Measurements from ENCODE around the gene LRRC1.

The LRRC1 gene

GRCh38 chr6:53888931-53889330 lies 94.1 kb downstream of the LRRC1 start:
- peak; percentile 39 to 46 for DNase-seq (ENCODE audit: low read depth in 2 of 2)

GRCh38 chr6:53889365-53889764 lies 94.6 kb downstream of the LRRC1 start:
- no peak for DNase-seq (ENCODE audit: low read depth in 2 of 2)

GRCh38 chr6:53892707-53893106 lies 97.9 kb downstream of the LRRC1 start:
- DNase-seq (ENCODE audit: low read depth in 2 of 2), result no peak

DNA sequence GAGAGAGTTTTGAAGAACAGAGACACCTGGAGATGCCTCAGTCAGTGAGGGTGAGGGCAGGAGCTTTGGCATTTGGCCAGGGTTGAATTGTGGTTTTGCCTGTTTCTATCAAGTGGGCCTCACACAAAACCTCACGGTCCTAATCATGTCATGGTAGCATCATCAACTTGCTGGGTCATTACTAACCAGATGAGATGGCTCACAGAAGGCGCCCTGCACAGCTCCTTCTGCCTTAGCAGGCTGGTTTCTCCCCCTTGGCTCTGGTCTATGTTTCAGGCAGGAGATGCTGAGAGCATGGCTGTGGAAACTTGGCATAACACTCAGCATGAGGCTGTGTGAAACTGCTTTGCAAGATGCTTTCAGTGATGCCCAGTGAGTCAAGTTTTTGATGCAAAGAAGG lies 99.3 kb downstream of the LRRC1 start:
- no peak for DNase-seq (ENCODE audit: low read depth in 2 of 2)

DNA sequence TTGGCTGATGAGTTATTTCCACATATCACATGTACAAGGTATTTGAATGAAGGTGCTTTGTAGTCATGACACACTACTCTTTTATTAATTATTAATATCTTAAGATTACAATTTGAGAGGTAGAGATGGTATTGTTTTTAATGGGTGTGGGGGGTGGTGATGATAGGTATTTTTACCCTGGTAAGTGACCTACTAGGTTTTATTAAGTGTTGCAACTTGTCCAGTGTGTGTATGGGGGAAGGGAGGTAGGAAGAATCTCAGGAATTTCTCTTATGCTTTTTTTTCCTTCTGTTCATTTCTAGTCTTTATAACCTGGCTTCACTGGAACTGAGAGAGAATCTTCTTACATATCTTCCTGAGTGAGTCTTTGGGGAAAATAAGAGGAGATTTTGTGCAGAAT lies 101.4 kb downstream of the LRRC1 start:
- peak; percentile 20 to 27 for DNase-seq (ENCODE audit: low read depth in 2 of 2)

- DNase-seq (ENCODE audit: low read depth in 2 of 2), result peak in 1 of 2 experiments; percentile 8
Measured at GRCh38 chr6:53898026-53898795, 103.4 kb downstream of the LRRC1 start.

DNA sequence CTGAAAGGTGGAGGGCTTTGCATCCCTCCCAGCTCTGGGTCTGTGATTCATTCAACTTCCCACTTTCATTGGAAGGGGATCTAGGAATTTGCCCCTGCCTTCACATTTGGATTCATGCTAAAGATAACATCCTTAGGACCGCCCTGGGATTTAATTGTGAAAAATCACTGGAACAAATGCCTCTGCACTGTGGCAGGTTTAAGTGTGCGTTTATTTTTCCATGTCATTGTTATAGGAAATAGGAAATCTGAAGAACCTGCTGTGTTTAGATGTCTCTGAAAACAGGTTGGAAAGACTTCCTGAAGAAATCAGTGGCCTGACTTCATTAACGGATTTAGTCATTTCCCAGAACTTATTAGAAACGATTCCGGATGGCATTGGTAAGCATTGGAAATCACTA lies 104.7 kb downstream of the LRRC1 start:
- DNase-seq (ENCODE audit: low read depth in 2 of 2), result no peak

DNA sequence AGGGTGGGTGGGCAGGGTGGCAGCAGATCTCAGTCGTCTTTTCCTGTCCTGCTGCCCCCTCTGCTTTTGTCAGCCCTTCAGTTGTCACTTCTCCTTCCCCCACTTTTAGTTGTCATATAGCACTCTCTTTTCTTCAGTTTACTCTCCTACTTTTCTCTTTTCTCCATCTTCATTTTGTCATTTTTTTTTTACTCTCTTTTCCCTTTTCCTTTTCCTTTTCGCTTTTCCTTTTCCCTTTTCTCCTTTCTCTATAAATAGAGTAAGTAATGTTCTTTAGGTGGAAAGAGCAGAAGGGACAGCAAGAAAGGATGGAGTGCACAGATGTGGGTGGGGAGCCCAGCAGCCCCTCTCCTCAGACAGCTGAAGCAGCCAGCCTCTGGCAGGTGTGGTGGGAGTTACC lies 108.6 kb downstream of the LRRC1 start:
- no peak for DNase-seq (ENCODE audit: low read depth in 2 of 2)

DNA sequence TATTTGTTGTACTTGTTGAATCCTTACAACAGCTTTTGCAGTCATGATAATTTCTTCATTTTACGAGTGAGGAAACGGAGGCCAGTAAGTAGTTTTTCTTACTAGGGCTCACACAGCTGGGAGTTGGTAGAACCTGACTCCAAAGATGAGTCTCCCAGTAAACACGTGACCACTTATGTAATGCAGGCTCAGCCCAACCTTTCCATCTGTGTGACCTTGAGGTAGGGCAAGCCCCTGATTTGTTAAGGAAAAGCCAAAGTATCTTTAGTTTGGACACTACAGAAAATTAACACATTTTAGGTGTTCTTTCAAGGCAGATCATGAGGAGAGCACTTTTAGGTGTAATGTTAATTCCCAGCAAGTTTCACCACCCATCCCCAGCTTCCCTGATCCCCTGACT lies 111.3 kb downstream of the LRRC1 start:
- no peak for DNase-seq (ENCODE audit: low read depth in 2 of 2)

DNA sequence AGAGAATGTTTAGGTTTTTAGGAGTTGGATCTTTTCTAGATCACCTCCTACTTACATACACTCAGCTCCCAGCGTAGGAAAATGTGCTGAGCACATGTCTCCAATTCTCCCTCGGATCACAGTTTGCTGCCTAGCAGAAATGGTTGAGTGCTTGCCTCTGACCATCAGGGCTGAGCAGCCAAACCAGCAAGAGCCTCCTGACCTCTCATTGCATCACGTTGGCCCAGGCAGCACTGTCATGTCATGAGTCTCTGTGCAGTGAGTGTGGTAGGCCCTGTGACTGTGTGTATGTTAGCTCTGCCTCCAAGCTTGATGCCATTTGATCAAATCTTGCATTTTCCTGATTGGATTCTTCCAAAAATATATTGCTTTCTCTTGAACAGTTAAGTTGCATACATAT lies 112.0 kb downstream of the LRRC1 start:
- DNase-seq (ENCODE audit: low read depth in 2 of 2), result no peak

DNA sequence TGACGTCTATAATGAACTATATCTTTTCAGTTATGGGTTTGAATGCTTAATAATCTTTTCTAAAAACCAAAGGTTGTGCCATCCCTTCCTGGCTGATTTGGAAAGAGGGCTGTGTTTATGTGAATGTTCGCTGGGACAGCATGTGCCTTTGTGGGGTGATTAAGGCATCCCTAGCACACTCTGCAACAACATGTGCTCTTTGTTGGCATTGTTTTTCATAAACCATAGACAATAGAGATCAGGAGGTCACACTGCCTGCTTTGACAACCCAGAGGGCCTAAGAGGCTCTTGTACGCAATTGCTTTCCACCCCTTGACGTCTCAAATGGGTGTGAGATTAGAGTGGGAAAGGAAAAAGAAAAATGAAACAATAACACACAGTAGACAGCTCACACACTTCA lies 116.0 kb downstream of the LRRC1 start:
- no peak for DNase-seq (ENCODE audit: low read depth in 2 of 2)

DNA sequence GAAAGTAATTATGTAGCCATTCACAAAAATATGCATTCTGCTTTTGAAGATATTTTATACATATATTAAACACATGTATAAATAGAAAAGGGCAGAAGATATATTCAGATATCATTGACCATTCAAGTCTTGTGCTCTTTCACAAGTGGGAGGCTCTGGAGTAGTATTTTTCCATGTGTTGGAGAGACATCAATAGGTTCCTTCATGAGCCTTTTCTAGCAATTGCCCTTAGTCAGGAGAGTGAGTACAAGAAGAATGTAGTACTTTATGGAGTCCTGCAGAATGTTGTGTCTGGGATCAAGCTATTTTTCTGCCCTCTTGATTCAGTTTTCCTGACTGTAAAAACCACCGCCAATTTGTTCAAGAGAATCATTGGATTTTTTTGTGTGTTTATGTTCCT lies 117.9 kb downstream of the LRRC1 start:
- DNase-seq (ENCODE audit: low read depth in 2 of 2), result no peak

DNA sequence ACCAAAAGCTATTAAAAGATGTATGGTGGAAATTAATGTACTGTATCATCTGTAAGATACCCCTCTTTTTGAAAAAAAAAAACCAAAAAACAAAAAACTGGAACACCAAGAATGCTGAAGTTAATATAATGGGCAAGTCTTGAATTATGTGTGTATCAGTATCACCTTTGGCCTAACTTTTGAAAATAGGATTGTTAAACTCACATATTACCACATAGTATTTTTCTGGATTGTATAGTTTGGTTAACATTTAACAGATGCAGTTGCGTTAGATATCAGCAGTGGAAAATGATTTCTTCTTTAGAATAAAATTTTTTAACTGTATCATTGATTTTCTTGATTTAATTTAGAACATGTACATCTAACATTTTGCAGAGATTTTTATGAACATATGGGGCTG lies 118.5 kb downstream of the LRRC1 start:
- no peak for DNase-seq (ENCODE audit: low read depth in 2 of 2)

GRCh38 chr6:53915026-53915691 lies 120.4 kb downstream of the LRRC1 start:
- DNase-seq (ENCODE audit: low read depth in 2 of 2), result no peak

GRCh38 chr6:53916804-53917463 lies 122.1 kb downstream of the LRRC1 start:
- no peak for DNase-seq (ENCODE audit: low read depth in 2 of 2)

DNA sequence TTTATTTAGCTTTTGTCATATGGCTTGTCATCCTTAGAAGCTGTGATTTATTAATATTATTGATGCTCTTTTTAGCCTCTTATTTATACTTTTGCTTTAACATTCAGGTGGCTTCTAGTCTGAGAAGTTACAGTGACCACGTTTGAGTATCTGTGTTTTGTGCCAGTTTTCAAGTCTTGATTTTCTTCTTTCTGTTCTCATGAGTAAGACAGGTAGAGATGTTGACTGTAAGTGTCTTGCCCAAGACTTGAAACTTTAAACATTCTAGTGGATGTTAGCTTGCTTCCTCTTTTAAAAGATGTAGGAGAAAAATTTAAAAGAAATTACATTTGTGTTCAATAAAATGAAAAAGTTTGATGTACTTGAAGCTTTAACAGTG lies 122.6 kb downstream of the LRRC1 start:
- DNase-seq (ENCODE audit: low read depth in 2 of 2), result no peak

DNA sequence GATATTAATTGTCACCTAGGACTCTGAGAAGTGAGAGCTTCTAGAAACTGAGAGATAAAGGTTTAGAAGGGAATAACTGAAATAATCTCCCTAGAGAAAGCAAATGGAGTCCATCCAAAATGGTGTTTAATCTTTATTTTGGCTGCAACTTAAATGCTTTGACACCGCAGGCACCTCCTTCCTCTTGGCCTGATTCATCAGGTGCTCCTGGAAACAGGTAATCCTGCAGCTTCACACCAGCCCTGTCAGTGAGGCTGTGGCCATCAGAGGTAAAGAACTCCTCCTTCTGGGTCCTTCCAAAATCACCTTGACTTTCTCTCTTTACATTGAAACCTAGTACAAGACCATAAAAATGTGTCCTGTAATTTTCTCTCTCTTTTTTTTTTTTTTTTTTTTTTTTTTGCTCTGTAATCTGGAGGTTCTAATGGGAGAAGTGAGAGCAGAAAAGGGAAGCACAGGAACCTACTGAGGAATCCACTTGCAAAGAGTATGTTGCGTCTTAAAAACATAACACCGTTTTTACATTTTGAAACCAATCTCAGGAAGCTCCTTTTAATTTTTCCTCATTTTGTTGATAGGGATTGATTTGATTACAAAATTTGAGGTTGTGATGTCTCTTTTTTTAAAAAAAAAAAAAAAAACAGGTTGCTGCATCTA lies 124.2 kb downstream of the LRRC1 start:
- no peak for DNase-seq (ENCODE audit: low read depth in 2 of 2)

GRCh38 chr6:53919881-53920360 lies 125.1 kb downstream of the LRRC1 start:
- no peak for DNase-seq (ENCODE audit: low read depth in 2 of 2)

DNA sequence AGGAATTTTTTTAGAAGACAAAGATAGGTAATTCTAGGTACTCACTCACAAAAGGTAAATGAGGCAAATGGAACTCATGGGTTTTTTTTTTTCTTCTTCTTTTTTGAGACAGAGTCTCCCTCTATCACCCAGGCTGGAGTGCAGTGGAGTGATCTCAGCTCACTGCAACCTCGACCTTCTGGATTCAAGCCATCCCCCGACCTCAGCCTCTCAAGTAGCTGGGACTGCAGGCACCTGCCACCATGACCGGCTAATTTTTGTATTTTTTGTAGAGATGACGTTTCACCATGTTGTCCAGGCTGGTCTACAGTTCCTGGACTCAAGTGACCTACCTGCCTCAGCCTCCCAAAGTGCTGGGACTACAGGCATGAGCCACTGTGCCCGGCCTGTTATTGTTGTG lies 126.1 kb downstream of the LRRC1 start:
- DNase-seq (ENCODE audit: low read depth in 2 of 2), result no peak

- DNase-seq (ENCODE audit: low read depth in 2 of 2), result no peak
Measured at GRCh38 chr6:53921639-53922038, 126.8 kb downstream of the LRRC1 start.

GRCh38 chr6:53922539-53922981 lies 127.8 kb downstream of the LRRC1 start:
- no peak for DNase-seq (ENCODE audit: low read depth in 2 of 2)

- DNase-seq (ENCODE audit: low read depth in 2 of 2), result no peak
Measured at GRCh38 chr6:53924277-53924676, 129.5 kb downstream of the LRRC1 start.
